Right kidney (tissue), 9 donors: ENCODE results near the gene RPL12.

Source experiments
- DNase-seq: peaks from one replicate; pipeline ENCODE4 v3.0.0-alpha.2; 2016
- long read RNA-seq, 8 donors: transcript quantifications; one replicate each; lab custom pipeline, GENCODE V29; 2026

RPL12 gene
- long read RNA-seq, donor 1, transcript RPL12-202 (2 exons, 344 nt): minor isoform, 5 of 4,418 reads
- long read RNA-seq, donor 1, transcript RPL12-201 (7 exons, 633 nt): major isoform, 1,934 of 4,418 reads
- long read RNA-seq, donor 1, transcript RPL12-204 (7 exons, 864 nt): minor isoform, 12 of 4,418 reads
- long read RNA-seq, donor 1, transcript RPL12-203 (4 exons, 2,275 nt): minor isoform, 516 of 4,418 reads
- long read RNA-seq, donor 1, partial matches to known transcripts: 1,819 of 4,418 reads
- long read RNA-seq, donor 1, other reads (novel, unspliced or antisense): 132 of 4,418 reads
- long read RNA-seq, donor 2, transcript RPL12-203 (4 exons, 2,275 nt): minor isoform, 384 of 2,362 reads
- long read RNA-seq, donor 2, transcript RPL12-204 (7 exons, 864 nt): minor isoform, 5 of 2,362 reads
- long read RNA-seq, donor 2, transcript RPL12-201 (7 exons, 633 nt): major isoform, 861 of 2,362 reads
- long read RNA-seq, donor 2, partial matches to known transcripts: 1,094 of 2,362 reads
- long read RNA-seq, donor 2, other reads (novel, unspliced or antisense): 17 of 2,362 reads
- long read RNA-seq, donor 3, transcript RPL12-203 (4 exons, 2,275 nt): minor isoform, 171 of 1,373 reads
- long read RNA-seq, donor 3, transcript RPL12-201 (7 exons, 633 nt): major isoform, 557 of 1,373 reads
- long read RNA-seq, donor 3, transcript RPL12-204 (7 exons, 864 nt): minor isoform, 5 of 1,373 reads
- long read RNA-seq, donor 3, partial matches to known transcripts: 610 of 1,373 reads
- long read RNA-seq, donor 3, other reads (novel, unspliced or antisense): 30 of 1,373 reads
- long read RNA-seq, donor 4, transcript RPL12-203 (4 exons, 2,275 nt): minor isoform, 240 of 2,144 reads
- long read RNA-seq, donor 4, transcript RPL12-201 (7 exons, 633 nt): major isoform, 957 of 2,144 reads
- long read RNA-seq, donor 4, partial matches to known transcripts: 891 of 2,144 reads
- long read RNA-seq, donor 4, other reads (novel, unspliced or antisense): 51 of 2,144 reads
- long read RNA-seq, donor 5, transcript RPL12-204 (7 exons, 864 nt): minor isoform, 9 of 2,556 reads
- long read RNA-seq, donor 5, transcript RPL12-203 (4 exons, 2,275 nt): minor isoform, 333 of 2,556 reads
- long read RNA-seq, donor 5, transcript RPL12-201 (7 exons, 633 nt): major isoform, 1,042 of 2,556 reads
- long read RNA-seq, donor 5, partial matches to known transcripts: 1,106 of 2,556 reads
- long read RNA-seq, donor 5, other reads (novel, unspliced or antisense): 63 of 2,556 reads
- long read RNA-seq, donor 6, transcript RPL12-201 (7 exons, 633 nt): major isoform, 801 of 2,460 reads
- long read RNA-seq, donor 6, transcript RPL12-203 (4 exons, 2,275 nt): minor isoform, 375 of 2,460 reads
- long read RNA-seq, donor 6, partial matches to known transcripts: 1,231 of 2,460 reads
- long read RNA-seq, donor 6, other reads (novel, unspliced or antisense): 47 of 2,460 reads
- long read RNA-seq, donor 7, transcript RPL12-203 (4 exons, 2,275 nt): minor isoform, 347 of 3,561 reads
- long read RNA-seq, donor 7, transcript RPL12-202 (2 exons, 344 nt): minor isoform, 7 of 3,561 reads
- long read RNA-seq, donor 7, transcript RPL12-201 (7 exons, 633 nt): major isoform, 1,514 of 3,561 reads
- long read RNA-seq, donor 7, transcript RPL12-204 (7 exons, 864 nt): minor isoform, 13 of 3,561 reads
- long read RNA-seq, donor 7, partial matches to known transcripts: 1,548 of 3,561 reads
- long read RNA-seq, donor 7, other reads (novel, unspliced or antisense): 132 of 3,561 reads
- long read RNA-seq, donor 8, transcript RPL12-203 (4 exons, 2,275 nt): minor isoform, 238 of 2,290 reads
- long read RNA-seq, donor 8, transcript RPL12-204 (7 exons, 864 nt): minor isoform, 10 of 2,290 reads
- long read RNA-seq, donor 8, transcript RPL12-201 (7 exons, 633 nt): major isoform, 1,015 of 2,290 reads
- long read RNA-seq, donor 8, partial matches to known transcripts: 960 of 2,290 reads
- long read RNA-seq, donor 8, other reads (novel, unspliced or antisense): 63 of 2,290 reads

GRCh38 chr9:127450830-127451607 lies at the start of gene RPL12, which contains the start of gene LRSAM1:
RPL12 (minus strand) TSS chr9:127451406; CDS start chr9:127451317, 89 bp downstream.
LRSAM1 (plus strand) TSS chr9:127451510; CDS start chr9:127454528, 3,018 bp downstream.
- DNase-seq: peak; percentile 97

- DNase-seq: no peak
These were observed 49.7 kb upstream of the RPL12 start for GRCh38 chr9:127500862-127501261.

GRCh38 chr9:127500399-127500798 lies 49.2 kb upstream of the RPL12 start:
- DNase-seq: no peak

- DNase-seq: no peak
These were observed 47.1 kb upstream of the RPL12 start for GRCh38 chr9:127498298-127498697.

- DNase-seq: no peak
These were observed 46.6 kb upstream of the RPL12 start for GRCh38 chr9:127497656-127498290.

GRCh38 chr9:127496974-127497373 lies 45.8 kb upstream of the RPL12 start:
- DNase-seq: no peak

- no peak for DNase-seq
These were observed 44.8 kb upstream of the RPL12 start for GRCh38 chr9:127495884-127496555.

- no peak for DNase-seq
These were observed 43.1 kb upstream of the RPL12 start for GRCh38 chr9:127494304-127494702.

- DNase-seq: no peak
These were observed 42.5 kb upstream of the RPL12 start for GRCh38 chr9:127493592-127494303.

- no peak for DNase-seq
These were observed 41.4 kb upstream of the RPL12 start for GRCh38 chr9:127492616-127493015.

GRCh38 chr9:127491516-127491915 lies 40.3 kb upstream of the RPL12 start:
- DNase-seq: no peak

- no peak for DNase-seq
These were observed 39.5 kb upstream of the RPL12 start for GRCh38 chr9:127490535-127491230.

- peak; percentile 28 for DNase-seq
These were observed 38.4 kb upstream of the RPL12 start for GRCh38 chr9:127489471-127490115.

- DNase-seq: no peak
These were observed 37.7 kb upstream of the RPL12 start for GRCh38 chr9:127488946-127489345.

- no peak for DNase-seq
These were observed 34.8 kb upstream of the RPL12 start for GRCh38 chr9:127485995-127486394.

GRCh38 chr9:127482662-127483061 lies 31.5 kb upstream of the RPL12 start:
- DNase-seq: no peak
